Stomach smooth muscle (tissue), 2 donors: ENCODE results near the gene PELO.

Experiments used
- H3K27ac ChIP-seq: one replicate; pipeline ENCODE4 v1.7.0; 2013; ENCODE audit warnings: mild to moderate bottlenecking, low read length, inconsistent platforms
- H3K27me3 ChIP-seq, 2 donors: one replicate each; pipeline ENCODE4 v1.7.0; 2013; ENCODE audit warnings: low read length in 2 of 2; ENCODE audit not compliant: insufficient read depth in 2 of 2, control insufficient read depth in 1 of 2
- H3K36me3 ChIP-seq, 2 donors: one replicate each; pipeline ENCODE4 v1.7.0; 2013; ENCODE audit warnings: low read length in 2 of 2; ENCODE audit not compliant: control insufficient read depth in 2 of 2, insufficient read depth in 2 of 2
- H3K4me1 ChIP-seq: one replicate; pipeline ENCODE4 v1.7.0; 2013; ENCODE audit warnings: low read length; ENCODE audit not compliant: control insufficient read depth, insufficient read depth
- H3K4me3 ChIP-seq, 2 donors: one replicate each; pipeline ENCODE4 v1.7.0; 2013; ENCODE audit warnings: low read length in 2 of 2
- H3K9ac ChIP-seq, 2 donors: one replicate each; pipeline ENCODE4 v1.7.0; 2013; ENCODE audit warnings: low read length in 2 of 2, mild to moderate bottlenecking in 1 of 2
- H3K9me3 ChIP-seq, 2 donors: one replicate each; pipeline ENCODE4 v1.7.0; 2013; ENCODE audit warnings: low read length in 2 of 2; ENCODE audit not compliant: control insufficient read depth in 2 of 2
- donor health status: healthy.
- donor health status: Pancreatic carcinoma.

Gene PELO

GRCh38 chr5:52751137-52751536 lies 36.6 kb upstream of the PELO start:
- Histone ChIP-seq H3K27ac (no peak overlapping the region), H3K9ac (no peak overlapping the region), H3K27me3 (no peaks in the 10 kb centered on the region), H3K4me3 (no peak overlapping the region), H3K4me1 (no peaks in the 10 kb centered on the region), H3K36me3 (no peaks in the 10 kb centered on the region), H3K9me3 (no peaks in the 10 kb centered on the region)

GRCh38 chr5:52754051-52754450 lies 33.7 kb upstream of the PELO start:
- Histone ChIP-seq H3K36me3 (no peaks in the 10 kb centered on the region), H3K27ac (no peak overlapping the region), H3K4me3 (no peak overlapping the region), H3K9me3 (no peaks in the 10 kb centered on the region), H3K4me1 (peaks cover 2% of the 10 kb centered on the region), H3K27me3 (no peaks in the 10 kb centered on the region), H3K9ac (no peak overlapping the region)

- H3K9ac ChIP-seq: no peak overlapping the region
- no peak overlapping the region for H3K4me3 ChIP-seq
- H3K27me3 ChIP-seq: no peaks in the 10 kb centered on the region
- H3K9me3 ChIP-seq: no peaks in the 10 kb centered on the region
- H3K27ac ChIP-seq: no peak overlapping the region
- H3K4me1 ChIP-seq: peaks cover 2% of the 10 kb centered on the region
- no peaks in the 10 kb centered on the region for H3K36me3 ChIP-seq
These were observed 30.2 kb upstream of the PELO start for GRCh38 chr5:52757527-52757926.

GRCh38 chr5:52758014-52758413 lies 29.7 kb upstream of the PELO start:
- Histone ChIP-seq H3K4me3 (no peak overlapping the region), H3K4me1 (peaks cover 2% of the 10 kb centered on the region), H3K27me3 (no peaks in the 10 kb centered on the region), H3K9me3 (no peaks in the 10 kb centered on the region), H3K27ac (no peak overlapping the region), H3K9ac (no peak overlapping the region), H3K36me3 (no peaks in the 10 kb centered on the region)

- no peak overlapping the region for H3K27ac ChIP-seq
- H3K9ac ChIP-seq: no peak overlapping the region
- no peaks in the 10 kb centered on the region for H3K27me3 ChIP-seq
- H3K9me3 ChIP-seq: no peaks in the 10 kb centered on the region
- H3K4me3 ChIP-seq: no peak overlapping the region
- H3K36me3 ChIP-seq: no peaks in the 10 kb centered on the region
- H3K4me1 ChIP-seq: peaks cover 2% of the 10 kb centered on the region
These were observed 28.4 kb upstream of the PELO start for GRCh38 chr5:52759331-52759730.

- no peak overlapping the region for H3K4me3 ChIP-seq
- H3K9ac ChIP-seq: no peak overlapping the region
- H3K27me3 ChIP-seq: no peaks in the 10 kb centered on the region
- H3K9me3 ChIP-seq: no peaks in the 10 kb centered on the region
- H3K27ac ChIP-seq: no peak overlapping the region
- peaks cover 2% of the 10 kb centered on the region for H3K4me1 ChIP-seq
- H3K36me3 ChIP-seq: no peaks in the 10 kb centered on the region
These were observed 26.9 kb upstream of the PELO start for GRCh38 chr5:52760695-52761366.

GRCh38 chr5:52767217-52767743 lies 20.4 kb upstream of the PELO start:
- H3K4me1 ChIP-seq: no peaks in the 10 kb centered on the region
- H3K9ac ChIP-seq: no peak overlapping the region
- no peak overlapping the region for H3K27ac ChIP-seq
- H3K36me3 ChIP-seq: no peaks in the 10 kb centered on the region
- no peaks in the 10 kb centered on the region for H3K27me3 ChIP-seq
- no peak overlapping the region for H3K4me3 ChIP-seq
- no peaks in the 10 kb centered on the region for H3K9me3 ChIP-seq

GRCh38 chr5:52767766-52768480 lies 19.8 kb upstream of the PELO start:
- Histone ChIP-seq H3K4me3 (no peak overlapping the region), H3K27me3 (no peaks in the 10 kb centered on the region), H3K9ac (no peak overlapping the region), H3K4me1 (no peaks in the 10 kb centered on the region), H3K27ac (no peak overlapping the region), H3K36me3 (no peaks in the 10 kb centered on the region), H3K9me3 (no peaks in the 10 kb centered on the region)

- Histone ChIP-seq H3K4me1 (no peaks in the 10 kb centered on the region), H3K9ac (no peak overlapping the region), H3K36me3 (no peaks in the 10 kb centered on the region), H3K27ac (no peak overlapping the region), H3K9me3 (no peaks in the 10 kb centered on the region), H3K27me3 (no peaks in the 10 kb centered on the region), H3K4me3 (no peak overlapping the region)
These were observed 18.7 kb upstream of the PELO start for GRCh38 chr5:52769061-52769460.

GRCh38 chr5:52770287-52770939 lies 17.3 kb upstream of the PELO start:
- Histone ChIP-seq H3K4me3 (no peak overlapping the region), H3K4me1 (no peaks in the 10 kb centered on the region), H3K27ac (no peak overlapping the region), H3K9ac (no peak overlapping the region), H3K27me3 (no peaks in the 10 kb centered on the region), H3K36me3 (no peaks in the 10 kb centered on the region), H3K9me3 (no peaks in the 10 kb centered on the region)
